MCF 10A (cell line): ENCODE data around the gene RANBP2. TPM values are rescaled to one million over a fixed set of nuclear protein-coding genes. Genes with fewer than 3 reads are reported as not detected.
"Not testable (repeated sequence)": the region's sequence is repeated elsewhere in the genome, so short reads cannot be mapped to it uniquely, and the experiment has no call there.

Experiments
- BruUV-seq: library from RNA; stranded (reverse); fragments of 400-500 nt; replicated peaks from 2 replicates; lab custom pipeline; 2021; lab: Mats Ljungman, UMichigan
- CTCF ChIA-PET: fragments of 300-600 bp; sonication (Branson Sonifier 250); formaldehyde crosslinking; extraction: SDS; loops from one replicate; lab custom pipeline; 2021; ENCODE audit warnings: antibody characterized with exemption, inconsistent platforms; lab: Yijun Ruan, JAX
- POLR2A ChIA-PET: fragments of 300-600, 350-650 bp; sonication (Branson Sonifier 250); formaldehyde crosslinking; extraction: SDS; loops from one replicate; lab custom pipeline; 2020; ENCODE audit warnings: antibody characterized with exemption, inconsistent platforms; lab: Yijun Ruan, JAX
- DNase-seq: peaks from one replicate; pipeline ENCODE4 v3.0.0-alpha.2; 2018; ENCODE audit not compliant: unreplicated experiment
- H3K27ac Mint-ChIP-seq: one replicate; pipeline ENCODE4 v1.8.0; 2022; ENCODE audit warnings: mild to moderate bottlenecking, low read depth, mixed read lengths; ENCODE audit not compliant: unreplicated experiment
- H3K27me3 Mint-ChIP-seq: one replicate; pipeline ENCODE4 v1.8.0; 2022; ENCODE audit warnings: mixed read lengths; ENCODE audit not compliant: insufficient read depth, unreplicated experiment
- H3K36me3 Mint-ChIP-seq: one replicate; pipeline ENCODE4 v1.8.0; 2022; ENCODE audit warnings: mild to moderate bottlenecking, moderate library complexity, mixed read lengths; ENCODE audit not compliant: insufficient read depth, unreplicated experiment
- H3K4me1 Mint-ChIP-seq: one replicate; pipeline ENCODE4 v1.8.0; 2022; ENCODE audit warnings: mixed read lengths; ENCODE audit not compliant: insufficient read depth, unreplicated experiment
- H3K4me3 Mint-ChIP-seq: one replicate; pipeline ENCODE4 v1.8.0; 2022; ENCODE audit warnings: mild to moderate bottlenecking, moderate library complexity, mixed read lengths; ENCODE audit not compliant: unreplicated experiment
- H3K9me3 Mint-ChIP-seq: one replicate; pipeline ENCODE4 v1.8.0; 2022; ENCODE audit warnings: mixed read lengths; ENCODE audit not compliant: unreplicated experiment
- CTCF ChIP-seq: fragments of 200-600 bp; IDR thresholded peaks from one replicate; pipeline ENCODE4 v1.8.0; 2022; ENCODE audit warnings: antibody characterized with exemption, mild to moderate bottlenecking; ENCODE audit not compliant: unreplicated experiment
- intact Hi-C: fragments of 100-400 bp; cut with micrococcal nuclease; formaldehyde crosslinking; loops from 2 replicates; pipeline ENCODE4 v1.14.1; 2022
- total RNA-seq: library from RNA; stranded (reverse); gene quantifications from 2 replicates; pipeline ENCODE4 v1.2.3, GENCODE V29; 2022

Gene RANBP2
- total RNA-seq, 1 experiment from 2014 or later = 52.2 TPM

- not testable (repeated sequence) for BruUV-seq, H3K4me1 Mint-ChIP-seq
Measured at GRCh38 chr2:108767859-108768258, 48.6 kb downstream of the RANBP2 start.

GRCh38 chr2:108776475-108776874 is 57.2 kb downstream of the RANBP2 start:
- no peak for TF ChIP-seq CTCF
- no peak for DNase-seq
- Mint-ChIP-seq H3K9me3 (no peaks in the 10 kb centered on the region), H3K4me3 (no peak overlapping the region), H3K27ac (no peak overlapping the region), H3K27me3 (no peaks in the 10 kb centered on the region), H3K36me3 (peaks cover 94% of the 10 kb centered on the region), H3K4me1 (no peaks in the 10 kb centered on the region)
- POLR2A ChIA-PET = interaction anchor here (0.9 to 1.9 kb wide), 3 partner anchors 10 to 57 kb away, joined by 5 to 8 read pairs (median 5); partner anchors contain the start of genes CCDC138 and RANBP2
- BruUV-seq = no TSS peak
- intact Hi-C loops = no loop called here
- CTCF ChIA-PET = no interaction called here

More at GRCh38 chr2:108767859-108768258, 48.6 kb downstream of the RANBP2 start:
- H3K27me3 Mint-ChIP-seq, H3K4me3 Mint-ChIP-seq, H3K27ac Mint-ChIP-seq, DNase-seq, H3K9me3 Mint-ChIP-seq, intact Hi-C loops, CTCF ChIA-PET, POLR2A ChIA-PET: not testable (repeated sequence)
- peaks cover 62% of the 10 kb centered on the region for H3K36me3 Mint-ChIP-seq

GRCh38 chr2:108778857-108779256 is 59.6 kb downstream of the RANBP2 start:
- Mint-ChIP-seq H3K27ac (no peak overlapping the region), H3K27me3 (no peaks in the 10 kb centered on the region), H3K36me3 (peaks cover 93% of the 10 kb centered on the region), H3K4me1 (no peaks in the 10 kb centered on the region), H3K9me3 (no peaks in the 10 kb centered on the region), H3K4me3 (no peak overlapping the region)
- CTCF ChIA-PET = interaction anchor here (0.6 kb wide), 1 partner anchor 123 kb away, joined by 5 read pairs; no protein-coding TSS in a partner anchor
- intact Hi-C loops = no loop called here
- no peak for DNase-seq
- POLR2A ChIA-PET = interaction anchor here (0.7 kb wide), 1 partner anchor 24 kb away, joined by 3 read pairs; no protein-coding TSS in a partner anchor
- no peak for TF ChIP-seq CTCF
- BruUV-seq = no TSS peak

GRCh38 chr2:108786008-108786353 is 66.7 kb downstream of the RANBP2 start:
- no TSS peak for BruUV-seq
- H3K27ac Mint-ChIP-seq = peak overlapping the region; percentile 93
- ChIA-PET POLR2A (interaction anchor here (0.6 to 1.7 kb wide), 4 partner anchors 9 to 67 kb away, joined by 3 to 8 read pairs (median 4); partner anchors contain the start of gene RANBP2), CTCF (no interaction called here)
- peaks cover 42% of the 10 kb centered on the region for H3K36me3 Mint-ChIP-seq
- H3K27me3 Mint-ChIP-seq = no peaks in the 10 kb centered on the region
- no peak for TF ChIP-seq CTCF
- intact Hi-C loops = no loop called here
- H3K4me3 Mint-ChIP-seq = peak overlapping the region; percentile 95
- no peaks in the 10 kb centered on the region for H3K9me3 Mint-ChIP-seq
- peak; percentile 0 for DNase-seq
- H3K4me1 Mint-ChIP-seq = peaks cover 5% of the 10 kb centered on the region
